Measurements from ENCODE around the gene JAK1.

The JAK1 gene

GRCh38 chr1:64886877-64887276, 79.5 kb downstream of the JAK1 start:
- Histone ChIP-seq H2AFZ (ENCODE audit: low read depth, low read length) (no peak overlapping the region), H3K79me2 (ENCODE audit: low read length) (peaks cover 58% of the 10 kb centered on the region), H3K4me2 (ENCODE audit: low read length) (no peak overlapping the region), H3K36me3 (replicated peaks; ENCODE audit: low read depth, low read length) (peaks cover 11% of the 10 kb centered on the region), H3K4me1 (ENCODE audit: low read length) (peaks cover 16% of the 10 kb centered on the region), H4K20me1 (ENCODE audit: insufficient read depth, low read length) (peaks cover 94% of the 10 kb centered on the region), H3K9ac (ENCODE audit: low read length) (no peak overlapping the region), H3K27me3 (ENCODE audit: low read depth, low read length) (no peaks in the 10 kb centered on the region), H3K9me3 (ENCODE audit: insufficient read depth, low read length) (no peaks in the 10 kb centered on the region), H3K27ac (ENCODE audit: low read length) (no peak overlapping the region), H3K4me3 (ENCODE audit: low read length) (no peak overlapping the region)
- TF ChIP-seq CTCF (IDR thresholded peaks at IDR 0.05; ENCODE audit: low read depth, low read length) (no peak), EZH2phosphoT487 (IDR thresholded peaks at IDR 0.05; ENCODE audit: low read depth) (no peak)

- Histone ChIP-seq H3K4me3 (ENCODE audit: low read length) (no peak overlapping the region), H3K27ac (ENCODE audit: low read length) (no peak overlapping the region), H3K27me3 (ENCODE audit: low read depth, low read length) (no peaks in the 10 kb centered on the region), H3K4me1 (ENCODE audit: low read length) (peaks cover 17% of the 10 kb centered on the region), H3K9ac (ENCODE audit: low read length) (no peak overlapping the region), H3K79me2 (ENCODE audit: low read length) (peaks cover 51% of the 10 kb centered on the region), H3K36me3 (replicated peaks; ENCODE audit: low read depth, low read length) (peaks cover 17% of the 10 kb centered on the region), H2AFZ (ENCODE audit: low read depth, low read length) (no peak overlapping the region), H4K20me1 (ENCODE audit: insufficient read depth, low read length) (peaks cover 89% of the 10 kb centered on the region), H3K9me3 (ENCODE audit: insufficient read depth, low read length) (no peaks in the 10 kb centered on the region), H3K4me2 (ENCODE audit: low read length) (no peak overlapping the region)
- TF ChIP-seq CTCF (IDR thresholded peaks at IDR 0.05; ENCODE audit: low read depth, low read length) (no peak), EZH2phosphoT487 (IDR thresholded peaks at IDR 0.05; ENCODE audit: low read depth) (no peak)
Measured at GRCh38 chr1:64885648-64886047, 80.7 kb downstream of the JAK1 start.

- Histone ChIP-seq H3K4me1 (ENCODE audit: low read length) (peaks cover 17% of the 10 kb centered on the region), H4K20me1 (ENCODE audit: insufficient read depth, low read length) (peaks cover 82% of the 10 kb centered on the region), H3K4me2 (ENCODE audit: low read length) (no peak overlapping the region), H3K9me3 (ENCODE audit: insufficient read depth, low read length) (no peaks in the 10 kb centered on the region), H3K9ac (ENCODE audit: low read length) (no peak overlapping the region), H3K36me3 (replicated peaks; ENCODE audit: low read depth, low read length) (peaks cover 17% of the 10 kb centered on the region), H3K27me3 (ENCODE audit: low read depth, low read length) (no peaks in the 10 kb centered on the region), H2AFZ (ENCODE audit: low read depth, low read length) (no peak overlapping the region), H3K27ac (ENCODE audit: low read length) (no peak overlapping the region), H3K79me2 (ENCODE audit: low read length) (peaks cover 39% of the 10 kb centered on the region), H3K4me3 (ENCODE audit: low read length) (no peak overlapping the region)
- TF ChIP-seq EZH2phosphoT487 (IDR thresholded peaks at IDR 0.05; ENCODE audit: low read depth) (no peak), CTCF (IDR thresholded peaks at IDR 0.05; ENCODE audit: low read depth, low read length) (no peak)
Measured at GRCh38 chr1:64884261-64885040, 81.9 kb downstream of the JAK1 start.

GRCh38 chr1:64882574-64883255, 83.6 kb downstream of the JAK1 start:
- no peak overlapping the region for H2AFZ ChIP-seq (ENCODE audit: low read depth, low read length)
- peak overlapping the region; percentile 47 for H3K4me3 ChIP-seq (ENCODE audit: low read length)
- no peaks in the 10 kb centered on the region for H3K27me3 ChIP-seq (ENCODE audit: low read depth, low read length)
- H3K36me3 ChIP-seq (replicated peaks; ENCODE audit: low read depth, low read length), result peaks cover 27% of the 10 kb centered on the region
- H3K9me3 ChIP-seq (ENCODE audit: insufficient read depth, low read length), result no peaks in the 10 kb centered on the region
- no peak overlapping the region for H3K9ac ChIP-seq (ENCODE audit: low read length)
- peaks cover 23% of the 10 kb centered on the region for H3K79me2 ChIP-seq (ENCODE audit: low read length)
- H3K4me1 ChIP-seq (ENCODE audit: low read length), result peaks cover 17% of the 10 kb centered on the region
- H4K20me1 ChIP-seq (ENCODE audit: insufficient read depth, low read length), result peaks cover 65% of the 10 kb centered on the region
- no peak for TF ChIP-seq CTCF (IDR thresholded peaks at IDR 0.05; ENCODE audit: low read depth, low read length)
- TF ChIP-seq EZH2phosphoT487 (IDR thresholded peaks at IDR 0.05; ENCODE audit: low read depth), result no peak
- peak overlapping the region; percentile 72 for H3K4me2 ChIP-seq (ENCODE audit: low read length)
- H3K27ac ChIP-seq (ENCODE audit: low read length), result peak overlapping the region; percentile 23

All from OCI-LY3 (cell line).